Amniotic stem cell (primary cell): ENCODE results near the gene OR6B3.

Experiments used
- DNase-seq: peaks from one replicate; lab custom pipeline; 2025; lab: John Stamatoyannopoulos, UW

The OR6B3 gene

GRCh38 chr2:240053173-240054155, at the start of gene OR6B3:
OR6B3 (minus strand) TSS chr2:240053521.
- no peak for DNase-seq

- no peak for DNase-seq
Observed at GRCh38 chr2:240098349-240098748, 45.0 kb upstream of the OR6B3 start.

- no peak for DNase-seq
Observed at GRCh38 chr2:240095556-240096523, 42.5 kb upstream of the OR6B3 start.

GRCh38 chr2:240089306-240089705, 36.0 kb upstream of the OR6B3 start:
- no peak for DNase-seq

GRCh38 chr2:240086563-240086962, 33.2 kb upstream of the OR6B3 start:
- DNase-seq = no peak

- DNase-seq = no peak
Observed at GRCh38 chr2:240078631-240079030, 25.3 kb upstream of the OR6B3 start.

- no peak for DNase-seq
Observed at GRCh38 chr2:240077442-240077841, 24.1 kb upstream of the OR6B3 start.

- DNase-seq = no peak
Observed at GRCh38 chr2:240074545-240074944, 21.2 kb upstream of the OR6B3 start.

- no peak for DNase-seq
Observed at GRCh38 chr2:240070907-240071306, 17.6 kb upstream of the OR6B3 start.

- no peak for DNase-seq
Observed at GRCh38 chr2:240069829-240070228, 16.5 kb upstream of the OR6B3 start.

- no peak for DNase-seq
Observed at GRCh38 chr2:240068193-240068592, 14.9 kb upstream of the OR6B3 start.

- DNase-seq = no peak
Observed at GRCh38 chr2:240066489-240066888, 13.2 kb upstream of the OR6B3 start.

- DNase-seq = no peak
Observed at GRCh38 chr2:240064898-240065297, 11.6 kb upstream of the OR6B3 start.

- peak; percentile 50 for DNase-seq
Observed at GRCh38 chr2:240060977-240061591, 7.8 kb upstream of the OR6B3 start.

GRCh38 chr2:240056678-240057077, 3.4 kb upstream of the OR6B3 start:
- no peak for DNase-seq

GRCh38 chr2:240055177-240055917, 2.0 kb upstream of the OR6B3 start:
- no peak for DNase-seq

GRCh38 chr2:240052524-240052923, 797 bp downstream of the OR6B3 start:
- no peak for DNase-seq

- DNase-seq = no peak
Observed at GRCh38 chr2:240051697-240052096, 1.6 kb downstream of the OR6B3 start.

GRCh38 chr2:240050278-240050677, 3.0 kb downstream of the OR6B3 start:
- DNase-seq = no peak

- DNase-seq = no peak
Observed at GRCh38 chr2:240048237-240048636, 5.1 kb downstream of the OR6B3 start.

- DNase-seq = no peak
Observed at GRCh38 chr2:240045098-240045497, 8.2 kb downstream of the OR6B3 start.
